Hematopoietic multipotent progenitor cell treated with erythropoietin and hydrocortisone succinate and interleukin-3 and kit ligand, for 8 days (in vitro differentiated cells): Measurements from ENCODE around the gene TMEM109.
"Not testable (repeated sequence)": the region's sequence is repeated elsewhere in the genome, so short reads cannot be mapped to it uniquely, and the experiment has no call there.

Experiments
- DNase-seq: peaks from one replicate; pipeline ENCODE4 v3.0.0-alpha.2; 2015

Gene TMEM109

DNA sequence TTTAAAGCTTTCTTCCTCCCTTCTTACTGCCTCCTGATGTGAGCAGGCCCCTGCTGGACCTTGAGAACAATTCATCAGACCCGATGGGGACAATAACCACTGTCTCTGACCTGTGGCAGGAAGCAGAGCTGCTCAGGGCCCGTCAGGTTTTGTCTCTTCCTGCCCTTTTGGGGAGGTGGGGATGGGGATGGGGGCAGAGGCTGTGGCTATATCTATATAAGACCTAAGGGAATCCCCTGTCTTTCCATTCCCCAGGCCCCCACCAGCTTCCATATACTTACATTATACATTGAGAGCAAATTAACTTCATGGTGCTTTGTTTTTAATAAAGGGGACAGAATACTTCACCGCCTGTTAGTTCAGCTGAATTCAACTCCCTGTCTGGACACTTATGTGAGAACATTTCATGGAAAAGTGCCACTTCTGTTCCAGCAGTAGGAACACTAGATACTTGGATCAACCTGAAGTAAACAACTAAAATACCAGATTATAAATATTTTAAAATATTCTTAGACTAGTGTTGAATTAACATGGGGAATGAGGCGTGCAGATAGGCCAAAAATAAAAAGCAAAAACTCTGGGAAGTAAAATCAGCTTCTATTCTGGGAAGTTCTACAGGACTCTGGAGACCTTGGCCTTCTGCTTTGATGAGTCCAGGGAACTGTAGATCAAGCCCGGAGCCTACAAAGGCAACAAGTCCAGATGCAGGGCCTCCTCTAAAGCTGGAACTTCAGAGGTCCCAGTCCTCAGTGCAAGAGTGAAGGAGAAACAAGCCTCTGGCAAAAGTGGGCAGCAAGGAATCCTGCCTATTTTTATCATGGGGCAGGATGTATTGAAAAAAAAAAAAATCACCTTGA, 35.5 kb upstream of the TMEM109 start:
- no peak for DNase-seq

DNA sequence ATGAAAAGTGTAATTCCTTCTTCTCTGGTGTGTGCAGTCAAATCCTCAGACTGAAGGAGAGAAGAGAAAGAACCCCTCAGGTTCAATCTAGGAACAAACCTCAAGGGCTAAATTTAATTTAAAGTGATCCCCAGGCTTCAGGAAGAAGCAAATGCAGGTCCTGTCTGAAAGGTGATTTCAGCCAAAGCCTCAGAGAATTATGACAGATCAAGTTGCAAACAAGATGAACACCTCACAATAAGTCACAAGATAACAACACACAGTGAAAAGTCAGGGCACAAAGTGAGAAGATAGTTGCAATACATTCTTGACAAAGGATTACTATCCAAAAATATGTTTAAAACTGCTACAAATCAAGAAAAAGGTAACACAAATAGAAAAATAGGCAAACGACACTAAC, 34.9 kb upstream of the TMEM109 start:
- no peak for DNase-seq

GRCh38 chr11:60879971-60880588, 33.9 kb upstream of the TMEM109 start:
- DNase-seq = no peak

- DNase-seq = no peak
Observed at GRCh38 chr11:60880643-60881282, 33.2 kb upstream of the TMEM109 start.

GRCh38 chr11:60887556-60887955, 26.4 kb upstream of the TMEM109 start:
- peak; percentile 74 for DNase-seq

DNA sequence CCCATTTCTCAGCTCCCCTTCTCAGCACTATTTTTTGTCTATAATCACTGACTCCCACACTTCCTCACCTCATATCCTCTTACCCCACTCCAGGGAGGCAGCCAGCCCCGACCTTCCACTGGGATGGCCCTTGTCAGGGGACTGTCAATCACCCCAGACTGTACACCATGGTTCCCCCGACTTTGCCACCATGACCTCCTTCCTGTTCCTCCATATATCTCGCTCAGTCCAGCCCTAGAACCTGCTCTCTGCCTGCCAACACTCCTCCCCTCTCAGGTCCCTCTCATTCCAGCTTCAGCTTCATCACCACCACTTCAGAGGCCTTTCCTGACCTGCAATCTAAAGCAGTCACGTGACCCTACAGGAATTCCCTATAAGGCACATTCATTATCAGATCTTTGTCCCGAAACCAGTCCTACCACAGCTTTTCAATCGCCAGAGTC, 24.1 kb upstream of the TMEM109 start:
- DNase-seq = peak; percentile 28

GRCh38 chr11:60890696-60891095, 23.3 kb upstream of the TMEM109 start:
- DNase-seq = peak; percentile 57

DNA sequence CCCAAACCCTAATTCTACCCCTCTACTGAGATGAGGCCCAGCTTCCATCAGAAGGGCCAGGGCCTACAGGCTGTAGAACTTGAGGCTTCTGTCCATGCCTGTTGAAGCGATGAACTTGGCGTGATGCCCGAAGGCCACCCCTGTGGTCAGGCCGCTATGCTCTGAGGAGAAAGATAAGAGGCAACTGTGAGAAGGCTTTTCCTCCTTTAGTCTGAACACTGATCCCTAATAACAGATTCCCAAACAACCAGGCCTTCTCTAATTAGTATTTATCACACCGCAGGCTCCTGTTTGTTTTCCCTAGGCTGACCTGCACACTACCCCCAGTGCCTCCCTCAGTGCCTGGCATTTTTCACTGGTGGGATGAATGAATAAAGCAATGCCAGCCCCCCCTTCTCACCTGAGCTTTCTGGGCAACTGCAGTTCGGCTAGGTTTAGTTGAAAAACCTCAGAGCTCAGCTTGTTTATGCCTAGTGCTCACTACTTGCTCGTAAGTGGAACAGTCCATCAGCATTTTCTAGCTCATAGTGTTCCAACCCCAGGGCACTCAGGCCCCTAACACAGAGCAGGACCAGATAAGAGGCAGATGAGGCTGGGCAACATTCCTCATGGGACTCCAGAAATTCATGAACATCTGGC, 22.7 kb upstream of the TMEM109 start:
- peak; percentile 95 for DNase-seq

DNA sequence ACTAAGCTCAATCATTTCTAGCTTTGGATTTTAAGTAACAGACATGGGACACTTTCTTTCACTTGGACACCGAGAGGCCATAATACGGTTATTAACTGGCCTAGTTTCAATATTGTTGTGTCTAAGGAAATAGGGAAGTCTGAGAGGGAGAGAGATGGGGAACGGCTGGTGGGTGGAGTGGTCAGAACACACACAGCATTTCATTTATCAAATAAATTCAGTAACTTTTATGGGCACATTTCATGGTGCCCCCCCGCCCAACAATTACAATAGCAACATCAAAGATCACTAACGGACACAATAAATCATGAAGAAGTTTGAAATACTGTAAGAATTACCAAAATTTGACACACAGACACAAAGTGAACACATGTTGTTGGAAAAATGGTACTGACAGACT, 18.3 kb upstream of the TMEM109 start:
- no peak for DNase-seq

DNA sequence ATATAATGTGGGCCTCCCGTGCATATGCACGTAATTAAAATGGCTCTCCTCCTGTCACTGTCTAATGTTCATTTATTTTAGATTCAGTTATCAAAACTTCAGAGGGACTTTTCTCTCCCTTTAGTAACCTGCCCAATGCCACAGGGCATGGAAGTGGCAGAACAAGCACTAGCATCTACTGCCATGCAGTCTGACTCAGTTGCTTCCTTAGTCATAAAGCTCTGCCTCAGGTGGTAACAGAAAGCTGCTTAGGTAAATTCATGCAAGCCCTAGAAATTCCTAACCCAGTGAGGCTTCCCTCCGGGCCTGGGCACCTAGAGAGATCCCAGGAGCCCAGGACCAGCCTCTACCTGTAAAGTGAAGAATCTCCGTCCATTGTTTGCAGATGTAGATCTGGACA, 16.5 kb upstream of the TMEM109 start:
- DNase-seq = no peak

DNA sequence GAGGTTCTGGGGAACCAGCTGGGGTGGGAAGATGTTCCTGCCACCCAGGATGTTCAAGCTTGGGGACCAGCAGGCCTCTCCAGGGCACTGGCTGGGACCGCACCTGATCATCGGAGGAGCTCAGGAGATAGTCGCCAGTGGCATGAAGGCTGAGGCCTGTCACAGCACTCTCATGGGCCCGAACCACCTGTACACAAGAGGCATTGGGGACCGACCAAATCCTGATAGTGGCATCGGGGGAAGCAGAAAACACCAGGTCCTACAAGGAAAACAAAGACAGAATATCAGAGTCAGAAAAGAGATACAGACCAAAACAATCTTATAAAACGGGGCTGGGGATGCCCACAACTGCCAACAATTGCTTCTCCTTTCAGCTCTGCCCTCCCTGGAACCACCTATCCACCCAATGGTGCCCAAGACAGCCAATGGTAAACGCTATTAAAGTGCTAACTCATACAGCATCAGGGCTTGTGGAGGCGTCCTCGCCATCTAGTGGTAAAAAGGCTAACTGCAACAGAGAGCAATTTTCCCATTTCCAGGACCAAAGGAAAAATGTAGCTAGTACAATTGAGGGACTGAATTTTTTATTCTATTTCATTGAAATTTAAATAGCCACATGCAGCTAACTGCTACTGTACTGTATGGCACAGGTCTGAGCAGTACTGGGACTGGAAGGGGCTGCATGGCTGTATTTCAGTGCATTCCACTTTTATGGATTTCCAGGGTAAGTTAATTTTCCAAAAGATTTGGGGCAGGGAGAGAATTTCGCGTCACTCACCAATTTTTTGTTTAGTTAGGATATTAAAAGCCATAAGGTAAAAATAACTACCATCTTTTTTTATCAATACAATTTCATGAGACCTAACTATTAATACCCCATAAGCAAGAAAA, 14.7 kb upstream of the TMEM109 start:
- peak; percentile 83 for DNase-seq

- DNase-seq = no peak
Observed at GRCh38 chr11:60899977-60900376, 14.0 kb upstream of the TMEM109 start.

GRCh38 chr11:60900673-60901404, 13.1 kb upstream of the TMEM109 start:
- no peak for DNase-seq

DNA sequence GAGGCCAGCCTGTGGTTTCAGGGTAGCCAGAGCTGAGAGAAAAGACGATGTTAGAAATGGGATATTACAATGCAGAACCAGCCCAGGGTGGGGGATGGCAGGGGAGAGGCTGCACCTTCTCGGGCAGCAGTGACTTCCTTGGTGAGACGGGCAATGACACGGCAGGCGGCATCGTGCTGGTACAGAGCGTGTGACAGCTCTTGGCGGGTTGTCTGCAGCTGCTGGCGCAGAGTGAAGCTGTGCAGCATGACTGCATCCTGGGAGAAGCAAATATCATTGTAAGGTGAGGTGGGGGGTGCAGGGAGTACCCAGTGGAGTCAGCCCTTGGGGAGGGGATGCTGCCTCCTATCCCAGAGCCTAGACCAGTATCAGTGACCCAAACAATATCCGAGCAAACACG, 11.3 kb upstream of the TMEM109 start:
- DNase-seq = no peak

GRCh38 chr11:60905047-60905446, 8.9 kb upstream of the TMEM109 start:
- no peak for DNase-seq

DNA sequence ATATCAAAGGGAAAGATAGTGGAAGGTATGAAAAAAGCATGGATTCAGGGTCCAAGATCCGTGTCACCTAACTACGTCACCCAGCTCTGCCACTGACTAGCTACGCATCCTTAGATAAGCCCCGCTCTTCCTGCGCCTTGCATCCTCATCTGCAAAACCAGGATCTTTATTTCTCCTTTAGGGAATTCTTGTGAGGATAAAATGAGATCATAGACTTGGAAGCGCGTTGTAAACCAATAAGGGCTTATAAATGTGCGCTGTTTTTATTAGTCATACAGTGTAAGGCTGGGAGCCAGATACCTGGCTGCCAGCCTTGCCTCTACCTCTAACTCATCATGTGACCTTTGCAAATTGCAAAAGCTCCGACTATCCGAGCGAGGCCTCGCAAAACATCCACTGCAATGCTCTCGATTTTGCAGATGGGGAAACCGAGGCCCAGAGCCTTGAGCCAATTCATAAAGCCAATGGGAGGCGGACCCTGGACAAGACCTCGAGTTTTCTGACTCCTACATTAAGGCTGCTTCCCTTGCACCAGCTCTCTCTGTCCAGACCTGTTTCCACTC, 8.3 kb upstream of the TMEM109 start:
- DNase-seq = peak; percentile 34

DNA sequence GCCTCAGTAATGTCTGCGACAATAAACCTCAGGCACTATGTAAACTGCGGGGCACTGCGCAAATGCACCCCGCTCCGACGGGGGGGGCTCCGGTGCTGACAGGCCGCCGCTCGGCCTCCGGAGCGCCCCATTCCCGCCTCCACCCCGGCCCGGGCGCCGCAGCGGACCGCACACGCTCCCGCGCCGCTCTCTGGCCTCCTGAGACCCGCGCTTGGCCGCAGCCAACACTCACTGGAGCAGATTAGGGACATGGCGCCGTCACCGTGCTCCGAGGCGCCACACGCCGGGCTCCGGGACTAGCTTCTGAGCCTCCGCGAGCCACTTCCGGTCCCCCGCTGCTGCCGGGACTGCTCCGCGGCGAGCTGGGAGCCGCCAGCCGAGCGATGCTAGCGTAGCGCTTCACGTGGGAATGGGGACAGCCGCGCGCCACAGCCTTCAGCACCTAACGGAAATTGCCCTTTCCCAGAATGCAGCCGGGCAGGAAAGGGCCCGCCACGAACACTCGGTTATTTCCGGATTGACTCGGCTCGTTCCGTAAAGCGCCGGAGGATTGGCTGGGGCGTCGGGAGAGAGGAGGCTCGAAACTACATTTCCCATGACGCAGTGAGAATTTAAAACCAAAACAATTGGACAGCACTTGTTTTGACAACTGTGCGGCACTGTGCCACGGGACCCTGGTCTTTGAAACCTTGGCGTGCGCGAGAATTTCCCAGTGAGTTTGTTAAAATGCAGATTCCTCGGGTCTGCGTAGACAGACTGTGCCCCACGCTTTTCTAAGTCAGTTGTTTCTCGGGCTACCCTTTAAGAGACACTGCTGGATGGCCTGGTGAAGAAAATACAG, 7.6 kb upstream of the TMEM109 start, which contains the start of gene PRPF19:
Gene PRPF19, minus strand, starts transcription at position 454 of the 841 bp plus-strand sequence. Its CDS starts 203 bp downstream, at position 251.
- DNase-seq = peak; percentile 99

DNA sequence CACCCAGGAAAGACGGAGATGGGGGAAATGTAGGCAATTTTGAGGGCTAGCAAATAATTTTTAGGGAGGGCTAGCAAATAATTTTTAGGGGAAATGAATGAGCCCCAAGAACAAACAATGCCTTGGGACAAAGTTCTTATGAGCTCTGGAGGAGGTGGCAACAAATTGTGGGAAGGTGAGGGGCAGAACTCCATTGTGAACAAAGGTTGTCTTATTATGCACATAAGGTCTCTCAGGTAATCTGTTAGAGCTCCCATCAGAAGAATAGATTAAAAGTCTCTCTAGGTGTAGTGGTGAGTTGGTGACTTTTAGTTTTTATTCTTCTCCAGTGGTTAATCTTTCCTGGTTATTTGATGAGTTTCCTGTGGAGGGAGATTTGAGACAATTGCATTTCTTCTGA, 5.2 kb upstream of the TMEM109 start:
- no peak for DNase-seq

- DNase-seq = not testable (repeated sequence)
Observed at GRCh38 chr11:60909680-60910280, 4.2 kb upstream of the TMEM109 start.

DNA sequence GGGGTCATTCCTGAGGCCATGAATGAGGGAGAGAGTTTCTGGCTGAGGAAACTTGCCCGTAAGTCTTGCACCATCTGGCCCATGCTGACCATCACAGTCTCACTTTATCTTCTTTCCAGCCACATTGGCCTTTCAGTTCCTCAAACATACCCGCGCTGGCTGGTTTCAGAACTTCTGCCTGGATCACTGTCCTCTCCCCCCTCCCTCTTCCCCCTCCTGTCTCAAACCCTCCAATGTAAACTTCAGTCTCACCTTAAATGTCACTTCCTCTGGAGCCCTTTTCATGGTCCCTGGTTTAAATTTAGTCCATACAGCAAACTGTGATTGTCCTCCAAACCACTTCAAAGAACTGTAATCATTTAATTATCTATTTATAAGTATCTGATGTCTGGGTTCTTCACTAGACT, 3.7 kb upstream of the TMEM109 start:
- DNase-seq = no peak
